Brain microvascular endothelial cell (primary cell): ENCODE results near the gene RELB.

Experiments used
- DNase-seq: peaks from one replicate; pipeline ENCODE4 v3.0.0-alpha.2; 2020
- H3K27ac ChIP-seq: fragments of 250-450 bp; sonication (Bioruptor Pico); 2 replicates; pipeline ENCODE4 v1.5.1; 2020; ENCODE audit warnings: mild to moderate bottlenecking, moderate library complexity
- H3K27me3 ChIP-seq: fragments of 250-450 bp; sonication (Bioruptor Pico); replicated peaks from 2 replicates; pipeline ENCODE4 v1.5.1; 2020; ENCODE audit warnings: mild to moderate bottlenecking
- H3K36me3 ChIP-seq: fragments of 250-450 bp; sonication (Bioruptor Pico); replicated peaks from 2 replicates; pipeline ENCODE4 v1.5.1; 2020; ENCODE audit warnings: mild to moderate bottlenecking
- H3K4me3 ChIP-seq: 2 replicates; pipeline ENCODE4 v1.5.1; 2011; ENCODE audit warnings: low read depth, mild to moderate bottlenecking, control low read depth, low read length, moderate library complexity
- CTCF ChIP-seq: IDR thresholded peaks from 2 replicates; pipeline ENCODE4 v1.5.1; 2011; ENCODE audit warnings: low read depth, mild to moderate bottlenecking, moderate library complexity, low read length, control low read depth, inconsistent platforms; ENCODE audit errors: missing control alignments
- in situ Hi-C: cut with HindIII; loops from 2 replicates; pipeline ENCODE4 v1.10.0; 2017; ENCODE audit warnings: low sequenced_read_pairs, low pct_ligation_motif_present

Gene RELB

GRCh38 chr19:45025264-45025663 lies 24.0 kb downstream of the RELB start:
- DNase-seq, result no peak
- H3K27ac ChIP-seq, result no peak overlapping the region
- H3K4me3 ChIP-seq, result no peak overlapping the region
- TF ChIP-seq CTCF, result no peak
- H3K27me3 ChIP-seq, result no peaks in the 10 kb centered on the region
- peaks cover 17% of the 10 kb centered on the region for H3K36me3 ChIP-seq
- in situ Hi-C loops, result no loop called here

- H3K27ac ChIP-seq, result no peak overlapping the region
- no peak for DNase-seq
- no peak overlapping the region for H3K4me3 ChIP-seq
- in situ Hi-C loops, result no loop called here
- TF ChIP-seq CTCF, result no peak
- H3K36me3 ChIP-seq, result peaks cover 24% of the 10 kb centered on the region
- H3K27me3 ChIP-seq, result no peaks in the 10 kb centered on the region
These were observed 26.1 kb downstream of the RELB start for GRCh38 chr19:45027371-45027770.

GRCh38 chr19:45030825-45031224 lies 29.6 kb downstream of the RELB start:
- Histone ChIP-seq H3K4me3 (no peak overlapping the region), H3K27ac (no peak overlapping the region), H3K27me3 (no peaks in the 10 kb centered on the region), H3K36me3 (peaks cover 46% of the 10 kb centered on the region)
- TF ChIP-seq CTCF, result no peak
- in situ Hi-C loops, result no loop called here
- no peak for DNase-seq

GRCh38 chr19:45032421-45032820 lies 31.2 kb downstream of the RELB start:
- TF ChIP-seq CTCF, result no peak
- no peak for DNase-seq
- Histone ChIP-seq H3K27ac (no peak overlapping the region), H3K27me3 (no peaks in the 10 kb centered on the region), H3K4me3 (no peak overlapping the region), H3K36me3 (peaks cover 51% of the 10 kb centered on the region)
- in situ Hi-C loops, result no loop called here

GRCh38 chr19:45035755-45036154 lies 34.5 kb downstream of the RELB start:
- no peak overlapping the region for H3K4me3 ChIP-seq
- peaks cover 43% of the 10 kb centered on the region for H3K36me3 ChIP-seq
- H3K27me3 ChIP-seq, result no peaks in the 10 kb centered on the region
- TF ChIP-seq CTCF, result no peak
- no peak for DNase-seq
- in situ Hi-C loops, result no loop called here
- H3K27ac ChIP-seq, result no peak overlapping the region

- no peak for TF ChIP-seq CTCF
- Histone ChIP-seq H3K4me3 (no peak overlapping the region), H3K36me3 (peaks cover 46% of the 10 kb centered on the region), H3K27ac (no peak overlapping the region), H3K27me3 (no peaks in the 10 kb centered on the region)
- DNase-seq, result no peak
- in situ Hi-C loops, result no loop called here
These were observed 36.3 kb downstream of the RELB start for GRCh38 chr19:45037393-45038169.
